Hepatocyte (in vitro differentiated cells): ENCODE data around the gene NME9. TPM values are rescaled to one million over a fixed set of nuclear protein-coding genes. Genes with fewer than 3 reads are reported as not detected.

Source experiments
- DNase-seq: peaks from one replicate; pipeline ENCODE4 v3.0.0-alpha.2; 2016; ENCODE audit warnings: low spot score
- H2AFZ ChIP-seq: fragments of 200-600 bp; sonication (generic); 2 replicates; pipeline ENCODE4 v1.6.0; 2016; ENCODE audit warnings: antibody characterized with exemption, mild to moderate bottlenecking
- H3K27ac ChIP-seq: fragments of 200-600 bp; sonication (generic); 2 replicates; pipeline ENCODE4 v1.5.1; 2016; ENCODE audit warnings: mild to moderate bottlenecking
- H3K27me3 ChIP-seq: fragments of 200-600 bp; sonication (generic); 2 replicates; pipeline ENCODE4 v1.6.1; 2016
- H3K36me3 ChIP-seq: fragments of 200-600 bp; sonication (generic); replicated peaks from 2 replicates; pipeline ENCODE4 v1.5.1; 2016; ENCODE audit warnings: low read depth; ENCODE audit not compliant: insufficient read depth
- H3K4me1 ChIP-seq: fragments of 200-600 bp; sonication (generic); 2 replicates; pipeline ENCODE4 v1.5.1; 2016; ENCODE audit warnings: mild to moderate bottlenecking, moderate library complexity; ENCODE audit not compliant: insufficient read depth
- H3K4me2 ChIP-seq: fragments of 200-600 bp; sonication (generic); 2 replicates; pipeline ENCODE4 v1.6.0; 2016
- H3K4me3 ChIP-seq: fragments of 200-600 bp; sonication (generic); 2 replicates; pipeline ENCODE4 v1.5.1; 2016; ENCODE audit warnings: mild to moderate bottlenecking
- H3K79me2 ChIP-seq: fragments of 200-600 bp; sonication (generic); 2 replicates; pipeline ENCODE4 v1.6.0; 2017; ENCODE audit warnings: mild to moderate bottlenecking
- H3K9me2 ChIP-seq: fragments of 200-600 bp; sonication (generic); replicated peaks from 2 replicates; pipeline ENCODE4 v1.6.0; 2017; ENCODE audit warnings: mild to moderate bottlenecking; ENCODE audit not compliant: insufficient read depth
- H3K9me3 ChIP-seq: fragments of 200-600 bp; sonication (generic); 2 replicates; pipeline ENCODE4 v1.5.1; 2016; ENCODE audit warnings: low read depth, mild to moderate bottlenecking
- H4K20me1 ChIP-seq: fragments of 200-600 bp; sonication (generic); 2 replicates; pipeline ENCODE4 v1.6.0; 2016; ENCODE audit warnings: mild to moderate bottlenecking; ENCODE audit not compliant: insufficient read depth, poor library complexity, severe bottlenecking
- EZH2 ChIP-seq: fragments of 200-600 bp; sonication (generic); IDR thresholded peaks from 2 replicates; pipeline ENCODE4 v1.6.1; 2016; ENCODE audit warnings: antibody characterized with exemption, mild to moderate bottlenecking, borderline replicate concordance
- EZH2phosphoT487 ChIP-seq: fragments of 200-600 bp; sonication (generic); IDR thresholded peaks from one replicate; pipeline ENCODE4 v1.6.1; 2018; ENCODE audit warnings: antibody characterized with exemption, mild to moderate bottlenecking, low read depth, moderate library complexity; ENCODE audit not compliant: unreplicated experiment, severe bottlenecking
- WGBS: methylation state at CpG from one replicate; pipeline ENCODE4 v1.1.6; 2016; ENCODE audit warnings: low lambda C conversion rate; ENCODE audit errors: missing lambda C conversion rate; 5-methylcytosine and 5-hydroxymethylcytosine counted together
- polyA plus RNA-seq: library from polyadenylated mRNA; unstranded; fragments of >200 nt; fragmentation: Nextera tagmentation; extraction: Ambion mirVana; gene quantifications from 2 replicates; pipeline ENCODE4 v1.2.1, GENCODE V29; 2016
- total RNA-seq: library from RNA; depleted of rRNA; stranded (reverse); fragments of >200 nt; gene quantifications from 2 replicates; pipeline ENCODE4 v1.2.3, GENCODE V29; 2014
- TF ChIP-seq, protein P1 (sequence below): fragments of 200-600 bp; sonication (generic); IDR thresholded peaks from 2 replicates; pipeline ENCODE4 v1.5.1; 2016; ENCODE audit warnings: antibody characterized with exemption, mild to moderate bottlenecking; ENCODE audit not compliant: poor library complexity

Gene NME9
- total and polyA plus RNA-seq, 2 experiments from 2014 or later, result 1.0 TPM; not detected in 1

- Histone ChIP-seq H3K9me3 (no peaks in the 10 kb centered on the region), H3K27ac (no peak overlapping the region), H4K20me1 (no peaks in the 10 kb centered on the region), H3K36me3 (no peaks in the 10 kb centered on the region), H3K4me1 (no peaks in the 10 kb centered on the region), H3K4me2 (no peak overlapping the region), H3K9me2 (no peaks in the 10 kb centered on the region), H3K79me2 (no peaks in the 10 kb centered on the region), H3K27me3 (no peaks in the 10 kb centered on the region), H3K4me3 (no peak overlapping the region), H2AFZ (no peak overlapping the region)
- TF ChIP-seq EZH2phosphoT487 (no peak), EZH2 (no peak)
- TF ChIP-seq, protein P1, sequence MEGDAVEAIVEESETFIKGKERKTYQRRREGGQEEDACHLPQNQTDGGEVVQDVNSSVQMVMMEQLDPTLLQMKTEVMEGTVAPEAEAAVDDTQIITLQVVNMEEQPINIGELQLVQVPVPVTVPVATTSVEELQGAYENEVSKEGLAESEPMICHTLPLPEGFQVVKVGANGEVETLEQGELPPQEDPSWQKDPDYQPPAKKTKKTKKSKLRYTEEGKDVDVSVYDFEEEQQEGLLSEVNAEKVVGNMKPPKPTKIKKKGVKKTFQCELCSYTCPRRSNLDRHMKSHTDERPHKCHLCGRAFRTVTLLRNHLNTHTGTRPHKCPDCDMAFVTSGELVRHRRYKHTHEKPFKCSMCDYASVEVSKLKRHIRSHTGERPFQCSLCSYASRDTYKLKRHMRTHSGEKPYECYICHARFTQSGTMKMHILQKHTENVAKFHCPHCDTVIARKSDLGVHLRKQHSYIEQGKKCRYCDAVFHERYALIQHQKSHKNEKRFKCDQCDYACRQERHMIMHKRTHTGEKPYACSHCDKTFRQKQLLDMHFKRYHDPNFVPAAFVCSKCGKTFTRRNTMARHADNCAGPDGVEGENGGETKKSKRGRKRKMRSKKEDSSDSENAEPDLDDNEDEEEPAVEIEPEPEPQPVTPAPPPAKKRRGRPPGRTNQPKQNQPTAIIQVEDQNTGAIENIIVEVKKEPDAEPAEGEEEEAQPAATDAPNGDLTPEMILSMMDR, result no peak
- WGBS, result 83% methylated on average over 2 of the region's 2 CpGs
- no peak for DNase-seq
Measured at GRCh38 chr3:138374573-138375134, 45.0 kb upstream of the NME9 start.

GRCh38 chr3:138373736-138374094 is 44.1 kb upstream of the NME9 start:
- TF ChIP-seq EZH2, result no peak
- no peak for TF ChIP-seq EZH2phosphoT487
- TF ChIP-seq, protein P1, result no peak
- no peak overlapping the region for H3K4me3 ChIP-seq
- 97% methylated on average over 5 of the region's 5 CpGs for WGBS

DNA sequence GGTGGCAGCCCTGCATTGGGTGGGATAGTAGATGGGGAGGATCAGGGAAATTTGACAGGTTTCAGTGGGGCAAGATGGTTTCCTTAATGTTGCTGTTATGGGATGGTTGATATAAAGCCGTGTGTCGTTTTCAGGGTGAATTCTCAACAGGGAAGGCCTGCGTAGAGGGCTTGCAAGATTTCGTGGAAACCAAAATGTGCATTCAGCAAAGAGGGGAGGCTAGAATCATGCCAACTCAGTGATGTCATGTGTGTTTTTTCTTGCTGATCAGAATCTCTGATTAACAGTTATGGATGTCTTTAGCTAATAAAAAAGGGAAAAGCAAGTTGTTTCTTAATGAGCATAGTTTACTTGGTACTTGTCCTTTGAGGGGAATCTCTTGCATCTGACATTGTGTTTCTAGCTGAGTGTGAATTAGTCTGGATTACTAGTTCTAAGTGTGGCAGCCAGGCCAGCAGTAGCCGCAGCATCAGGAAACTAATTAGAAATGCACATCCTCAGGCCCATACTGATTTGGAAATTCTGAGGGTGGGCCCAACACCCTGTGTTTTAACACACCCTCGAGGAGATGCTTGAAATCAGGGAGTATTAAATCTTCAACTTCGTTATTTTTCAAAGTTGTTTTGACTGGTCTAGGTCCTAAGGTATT is 43.6 kb upstream of the NME9 start:
- no peak for TF ChIP-seq EZH2phosphoT487
- no peaks in the 10 kb centered on the region for H3K4me1 ChIP-seq
- no peak for DNase-seq
- no peak overlapping the region for H3K4me2 ChIP-seq
- no peaks in the 10 kb centered on the region for H3K36me3 ChIP-seq
- H4K20me1 ChIP-seq, result no peaks in the 10 kb centered on the region
- H3K27ac ChIP-seq, result no peak overlapping the region
- 90% methylated on average over 7 of the region's 7 CpGs for WGBS
- H2AFZ ChIP-seq, result no peak overlapping the region
- H3K4me3 ChIP-seq, result no peak overlapping the region
- H3K9me3 ChIP-seq, result no peaks in the 10 kb centered on the region
- no peaks in the 10 kb centered on the region for H3K79me2 ChIP-seq
- H3K27me3 ChIP-seq, result no peaks in the 10 kb centered on the region
- no peaks in the 10 kb centered on the region for H3K9me2 ChIP-seq

More at GRCh38 chr3:138373736-138374094, 44.1 kb upstream of the NME9 start:
- Histone ChIP-seq H4K20me1 (no peaks in the 10 kb centered on the region), H3K4me1 (no peaks in the 10 kb centered on the region), H3K36me3 (no peaks in the 10 kb centered on the region), H3K9me3 (no peaks in the 10 kb centered on the region), H3K27ac (no peak overlapping the region), H3K9me2 (no peaks in the 10 kb centered on the region), H3K79me2 (no peaks in the 10 kb centered on the region), H2AFZ (no peak overlapping the region), H3K27me3 (no peaks in the 10 kb centered on the region), H3K4me2 (no peak overlapping the region)
- DNase-seq, result no peak

DNA sequence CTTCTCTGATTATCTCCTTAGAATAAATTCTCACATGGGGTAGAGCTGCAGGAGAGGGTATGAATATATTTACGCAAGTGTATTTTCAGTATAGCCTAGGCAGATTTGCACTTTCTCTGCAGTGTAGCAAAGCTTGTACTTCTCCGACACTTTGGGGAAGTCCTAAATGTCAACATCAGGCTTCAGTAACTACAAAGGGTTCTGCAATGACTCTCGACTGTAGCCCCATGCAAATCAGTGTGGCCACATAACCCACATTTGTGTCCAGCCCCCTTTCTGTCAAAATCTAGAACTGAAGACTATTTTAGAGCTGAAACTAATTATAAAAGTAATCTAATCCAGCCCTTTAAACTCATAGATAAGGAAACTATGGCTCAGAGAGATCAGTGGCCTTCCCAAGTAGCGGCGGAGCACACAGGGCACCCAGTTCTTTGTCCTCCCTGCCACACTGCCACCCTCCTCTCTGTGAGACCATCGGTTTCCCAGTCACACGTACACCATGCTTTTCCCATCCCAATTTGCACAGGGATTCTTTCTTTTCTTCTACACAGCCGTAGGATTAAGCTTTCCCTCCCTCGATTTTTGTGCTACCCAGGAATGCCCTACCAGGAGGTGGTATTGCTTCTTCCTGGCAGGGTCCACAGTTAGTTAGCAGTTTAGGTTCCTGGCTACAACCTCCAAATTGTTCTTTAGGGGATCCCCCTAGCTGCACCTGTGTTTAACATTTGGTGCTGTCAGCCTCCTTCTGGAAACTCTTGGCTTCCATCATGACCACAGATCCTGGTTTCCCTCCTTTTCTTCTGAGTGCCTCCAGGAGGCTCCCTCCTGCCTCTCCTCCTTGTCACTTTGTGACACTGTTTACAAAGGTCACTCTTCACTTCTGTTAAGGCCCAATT is 41.7 kb upstream of the NME9 start:
- Histone ChIP-seq H3K9me3 (no peaks in the 10 kb centered on the region), H3K27ac (no peak overlapping the region), H3K9me2 (no peaks in the 10 kb centered on the region), H3K4me2 (no peak overlapping the region), H3K27me3 (no peaks in the 10 kb centered on the region), H3K79me2 (no peaks in the 10 kb centered on the region), H3K36me3 (no peaks in the 10 kb centered on the region), H3K4me1 (no peaks in the 10 kb centered on the region), H4K20me1 (no peaks in the 10 kb centered on the region), H3K4me3 (no peak overlapping the region), H2AFZ (no peak overlapping the region)
- WGBS, result 88% methylated on average over 9 of the region's 9 CpGs
- TF ChIP-seq, protein P1, result no peak
- TF ChIP-seq EZH2 (no peak), EZH2phosphoT487 (no peak)
- DNase-seq, result no peak
